Breast epithelium (tissue), 3 donors: ENCODE measurements around the gene GULP1.

Source experiments
- CTCF ChIP-seq, 3 donors: fragments of 450-650 bp; IDR thresholded peaks; one replicate each; pipeline ENCODE4 v1.5.1; 2016 to 2017; ENCODE audit warnings: antibody characterized with exemption in 3 of 3, mild to moderate bottlenecking in 3 of 3, moderate library complexity in 3 of 3
- POLR2A ChIP-seq: fragments of 450-650 bp; IDR thresholded peaks from one replicate; pipeline ENCODE4 v1.6.1; 2016; ENCODE audit warnings: antibody characterized with exemption, mild to moderate bottlenecking, moderate library complexity
- POLR2AphosphoS5 ChIP-seq, 3 donors: sonication (generic); formaldehyde crosslinking; IDR thresholded peaks; one replicate each; pipeline ENCODE4 v1.6.1; 2017; ENCODE audit warnings: antibody characterized with exemption in 3 of 3

- TF ChIP-seq CTCF (IDR thresholded peaks at IDR 0.05) (no peak), POLR2A (no peak), POLR2AphosphoS5 (IDR thresholded peaks at IDR 0.05) (no peak)
Measured at GRCh38 chr2:188478724-188479123, 187.1 kb downstream of the GULP1 start.
